HG02885 (cell line): ENCODE measurements around the gene TPM1.
"Not testable (repeated sequence)": the region's sequence is repeated elsewhere in the genome, so short reads cannot be mapped to it uniquely, and the experiment has no call there.

Source experiments
- ATAC-seq: cut with Tn5 transposase; IDR thresholded peaks from one replicate; pipeline ENCODE4 v1.9.1; 2021; ENCODE audit warnings: mild to moderate bottlenecking; ENCODE audit not compliant: unreplicated experiment, poor library complexity

The TPM1 gene

GRCh38 chr15:63090472-63090871, 47.9 kb downstream of the TPM1 start:
- ATAC-seq: no peak

DNA sequence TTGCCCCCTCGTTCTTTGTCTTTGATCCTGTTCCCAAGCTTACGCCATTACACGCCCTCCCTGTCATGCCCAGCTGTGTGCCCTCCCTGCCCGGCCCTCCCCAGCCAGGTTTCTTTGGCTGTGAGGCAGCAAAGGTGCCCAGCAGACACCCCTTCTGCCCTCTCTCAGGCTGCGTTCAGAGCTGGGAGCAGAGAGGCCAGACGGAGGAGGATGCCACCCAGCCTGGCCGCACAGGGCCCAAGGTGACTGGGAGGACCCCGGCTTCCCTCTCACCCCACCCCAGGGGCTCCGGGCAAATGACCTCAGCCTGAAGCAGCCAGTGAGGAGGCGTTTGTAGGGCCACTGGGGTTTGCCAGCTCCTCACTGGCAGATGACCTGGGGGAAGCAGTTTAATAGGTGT, 48.3 kb downstream of the TPM1 start:
- ATAC-seq: no peak

DNA sequence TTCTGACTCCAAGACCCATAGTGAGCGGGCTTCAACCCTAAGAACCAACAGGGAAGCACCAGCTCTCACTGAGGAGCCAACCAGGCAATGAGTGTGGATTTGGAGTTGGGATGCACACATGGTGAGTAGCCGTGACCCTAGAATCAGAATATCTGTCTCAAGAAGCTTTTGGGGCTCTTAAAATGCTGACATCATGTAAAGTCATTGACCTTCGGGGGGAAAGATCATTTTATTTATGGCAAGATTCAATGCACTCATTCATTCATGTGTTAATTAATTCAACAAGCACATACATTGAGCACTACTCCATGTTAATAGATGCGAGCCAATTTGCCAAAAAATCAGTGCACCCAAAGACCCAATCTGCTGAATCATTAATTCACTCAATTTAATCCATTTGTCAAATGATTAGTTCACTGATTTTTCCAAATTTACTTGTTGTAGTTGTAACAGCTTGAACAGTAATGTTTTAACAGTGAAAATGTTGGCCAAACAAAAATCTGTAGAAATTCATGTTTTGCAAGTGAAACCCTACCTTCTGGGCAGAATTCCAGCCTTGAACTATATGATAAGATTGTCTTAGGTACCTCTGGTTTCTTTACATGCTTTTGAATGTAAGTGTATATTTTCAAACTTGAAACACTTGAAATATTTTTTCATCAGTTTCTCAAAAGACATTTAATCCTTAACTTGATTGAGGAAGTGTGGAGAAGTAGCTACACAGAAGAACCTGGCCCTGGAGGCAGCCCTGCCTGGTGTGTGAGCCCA, 49.3 kb downstream of the TPM1 start:
- no peak for ATAC-seq

- no peak for ATAC-seq
These were observed 51.1 kb downstream of the TPM1 start for GRCh38 chr15:63093486-63094205.

DNA sequence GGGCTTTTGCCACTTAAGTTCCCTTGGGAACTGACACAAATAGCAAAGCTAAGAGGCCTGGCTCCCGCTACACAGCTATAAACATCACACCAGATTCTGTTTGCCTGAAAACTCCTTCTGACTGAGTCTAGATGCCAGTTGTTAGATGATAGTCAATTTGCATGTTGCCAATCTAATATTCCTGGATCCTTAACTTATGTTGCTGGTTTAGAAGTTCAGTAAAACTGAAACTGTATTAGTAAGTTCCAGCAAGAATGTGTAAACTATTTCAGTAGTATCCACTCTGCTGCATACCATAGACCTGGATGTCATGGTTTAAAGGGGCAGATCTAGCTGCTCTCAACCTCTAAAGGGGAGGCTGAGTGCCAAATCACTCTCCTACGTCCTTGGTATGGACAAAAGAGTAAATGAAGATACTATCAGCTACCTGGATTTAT, 52.0 kb downstream of the TPM1 start:
- ATAC-seq: no peak

DNA sequence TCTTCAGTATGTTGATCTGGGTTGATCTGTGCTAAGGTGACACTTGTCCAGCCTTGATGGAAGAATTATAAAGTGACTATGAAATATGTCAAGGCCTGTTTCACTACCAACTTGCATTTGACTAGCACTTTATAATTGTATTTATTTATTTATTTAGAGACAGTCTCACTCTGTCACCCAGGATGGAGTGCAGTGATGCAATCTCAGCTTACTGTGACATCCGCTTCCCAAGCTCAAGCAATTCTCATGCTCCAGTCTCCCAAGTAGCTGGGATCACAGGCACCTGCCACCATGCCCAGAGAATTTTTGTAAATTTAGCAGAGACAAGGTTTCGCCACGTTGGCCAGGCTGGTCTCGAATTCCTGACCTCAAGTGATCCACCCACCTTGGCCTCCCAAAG, 53.6 kb downstream of the TPM1 start:
- ATAC-seq: no peak

- not testable (repeated sequence) for ATAC-seq
These were observed 56.4 kb downstream of the TPM1 start for GRCh38 chr15:63098901-63099300.

GRCh38 chr15:63099581-63099980, 57.0 kb downstream of the TPM1 start:
- not testable (repeated sequence) for ATAC-seq

- no peak for ATAC-seq
These were observed 60.9 kb downstream of the TPM1 start for GRCh38 chr15:63103416-63103815.

DNA sequence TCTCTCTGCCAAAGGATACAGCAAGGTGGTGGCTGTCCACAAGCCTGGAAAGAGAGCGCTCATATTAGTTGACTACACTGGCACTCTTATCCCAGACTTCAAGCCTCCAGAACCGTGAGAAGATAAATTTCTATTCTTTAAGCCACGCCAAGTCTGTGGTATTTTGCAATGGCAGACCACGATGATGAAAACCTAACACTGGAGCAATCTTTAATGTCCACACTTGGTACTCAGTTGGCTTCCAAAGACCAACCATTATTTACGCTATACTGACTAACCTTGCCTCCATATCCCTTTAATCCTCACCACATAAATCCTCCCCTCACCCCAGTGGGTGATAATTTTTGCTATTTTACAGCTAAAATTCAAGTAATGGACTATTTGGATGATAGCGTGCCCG, 62.2 kb downstream of the TPM1 start:
- no peak for ATAC-seq

DNA sequence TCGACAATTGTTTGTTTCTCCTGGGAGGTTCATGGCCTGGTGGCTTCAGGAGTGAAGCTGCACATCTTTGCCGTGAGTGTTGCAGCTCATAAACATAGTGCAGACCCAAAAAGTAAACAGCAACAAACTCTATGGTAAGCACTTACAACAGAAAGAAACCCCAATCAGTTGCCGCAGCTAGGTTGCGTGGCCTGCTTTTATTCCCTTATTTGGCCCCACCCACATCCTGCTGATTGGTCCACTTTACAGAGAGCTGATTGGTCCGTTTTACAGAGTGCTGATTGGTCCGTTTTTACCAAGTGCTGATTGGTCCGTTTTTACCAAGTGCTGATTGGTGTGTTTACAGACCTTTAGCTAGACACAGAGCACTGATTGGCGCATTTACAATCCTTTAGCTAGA, 62.8 kb downstream of the TPM1 start:
- not testable (repeated sequence) for ATAC-seq

GRCh38 chr15:63107895-63108546, 65.5 kb downstream of the TPM1 start:
- no peak for ATAC-seq

- no peak for ATAC-seq
These were observed 67.0 kb downstream of the TPM1 start for GRCh38 chr15:63109498-63109897.

DNA sequence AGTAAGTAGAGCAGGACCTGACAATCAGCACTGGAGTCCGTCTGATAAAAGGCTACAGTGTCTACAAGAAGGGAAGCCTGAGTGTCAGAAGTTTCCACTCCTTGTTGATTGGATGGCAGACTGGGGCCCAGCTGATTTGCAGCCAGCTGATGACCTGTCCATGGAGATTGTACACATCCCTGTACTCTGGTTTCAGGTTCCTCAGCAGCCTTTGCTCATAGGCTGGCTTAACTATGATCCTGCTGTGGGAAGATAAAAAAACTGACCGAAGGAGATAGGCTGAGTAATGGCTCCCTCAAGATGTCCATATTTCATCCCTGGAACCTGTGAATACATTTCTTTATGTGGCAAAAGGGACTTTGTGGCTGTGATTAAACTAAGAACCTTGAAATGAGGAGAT, 67.4 kb downstream of the TPM1 start:
- ATAC-seq: no peak

- no peak for ATAC-seq
These were observed 68.0 kb downstream of the TPM1 start for GRCh38 chr15:63110428-63111026.

DNA sequence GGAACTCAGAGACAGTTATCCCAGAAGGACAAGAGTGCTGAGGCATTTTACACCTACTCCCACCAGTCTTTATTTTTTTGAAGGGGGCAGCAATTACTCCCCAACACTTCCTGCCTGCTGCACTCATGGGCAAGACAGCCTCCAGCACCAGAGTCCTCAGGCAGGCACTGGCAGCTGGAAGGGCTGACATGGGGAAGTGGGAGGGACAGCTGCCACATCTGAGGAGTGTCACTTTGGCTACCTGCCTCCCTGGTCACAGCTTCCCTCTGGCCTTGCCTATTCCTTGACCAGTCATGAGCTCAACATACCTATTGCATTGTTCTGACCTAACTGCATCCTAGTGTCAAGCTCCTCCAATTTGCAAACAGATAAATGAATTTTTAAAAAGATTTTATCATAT, 68.9 kb downstream of the TPM1 start:
- no peak for ATAC-seq

- ATAC-seq: no peak
These were observed 70.3 kb downstream of the TPM1 start for GRCh38 chr15:63112871-63113270.

GRCh38 chr15:63114465-63114864, 71.9 kb downstream of the TPM1 start:
- ATAC-seq: no peak
